Aorta (tissue), 5 donors: ENCODE results near the gene SNTA1. TPM values are rescaled to one million over a fixed set of nuclear protein-coding genes. Genes with fewer than 3 reads are reported as not detected.
A peak's percentile ranks its signal among the peaks of the same experiment; 100 is the strongest.
"Not testable (repeated sequence)": the region's sequence is repeated elsewhere in the genome, so short reads cannot be mapped to it uniquely, and the experiment has no call there.

Experiments
- ATAC-seq: fragments of 200-7000 bp; cut with Tn5 transposase; one replicate; pipeline ENCODE4 v1.9.1; 2022; ENCODE audit warnings: moderate library complexity; ENCODE audit not compliant: low FRiP score
- DNase-seq, 2 donors: peaks; one replicate each; pipeline ENCODE4 v3.0.0-alpha.2; 2020
- H3K27ac ChIP-seq, 2 donors: one replicate each; pipeline ENCODE4 v1.5.1; 2013; ENCODE audit warnings: low read length in 2 of 2, mild to moderate bottlenecking in 2 of 2, moderate library complexity in 2 of 2, control low read depth in 1 of 2, inconsistent platforms in 1 of 2, low read depth in 1 of 2
- H3K27me3 ChIP-seq, 2 donors: one replicate each; pipeline ENCODE4 v1.6.1; 2013; ENCODE audit warnings: control low read depth in 1 of 2, low read length in 1 of 2, mild to moderate bottlenecking in 1 of 2, moderate library complexity in 1 of 2; ENCODE audit not compliant: insufficient read depth in 2 of 2, control insufficient read depth in 1 of 2
- H3K36me3 ChIP-seq, 2 donors: one replicate each; pipeline ENCODE4 v1.6.1; 2013; ENCODE audit warnings: control low read depth in 1 of 2, low read length in 1 of 2, mild to moderate bottlenecking in 1 of 2; ENCODE audit not compliant: insufficient read depth in 2 of 2, control insufficient read depth in 1 of 2
- H3K4me1 ChIP-seq, 2 donors: one replicate each; pipeline ENCODE4 v1.6.1; 2013; ENCODE audit warnings: low read length in 2 of 2, control low read depth in 1 of 2, mild to moderate bottlenecking in 1 of 2, moderate library complexity in 1 of 2; ENCODE audit not compliant: insufficient read depth in 2 of 2, control insufficient read depth in 1 of 2
- H3K4me3 ChIP-seq, 2 donors: one replicate each; pipeline ENCODE4 v1.5.1; 2013; ENCODE audit warnings: low read length in 2 of 2, control low read depth in 1 of 2, mild to moderate bottlenecking in 1 of 2
- H3K9me3 ChIP-seq: one replicate; pipeline ENCODE4 v1.6.1; 2013; ENCODE audit warnings: mild to moderate bottlenecking, low read length; ENCODE audit not compliant: control insufficient read depth
- WGBS, 2 donors: extraction: QIAGEN DNeasy Blood & Tissue Kit; methylation state at CpG; one replicate each; pipeline ENCODE4 v1.1.7; 2013; 5-methylcytosine and 5-hydroxymethylcytosine counted together
- intact Hi-C, 2 donors: fragments of 100-400 bp; cut with DNase I; formaldehyde crosslinking; loops; one replicate each; pipeline versions ENCODE4 v1.14.2 to v1.15.0; 2022
- polyA plus RNA-seq, 2 donors: library from polyadenylated mRNA; stranded (reverse); fragments of 200-250 nt; gene quantifications; one replicate each; pipeline ENCODE4 v1.2.3, GENCODE V29; 2013
- total RNA-seq, 2 donors: library from RNA; stranded (reverse); fragmentation: NEBNext Ultra II Directional; extraction: Animal tissue kit (Norgen Biotek cat#: 25700); gene quantifications; one replicate each; pipeline ENCODE4 v1.2.1, GENCODE V29; 2021
- donor health status: healthy with polysubstance abuse.
- donor health status: Bipolar disorder and iron deficiency.
- donor health status: DM: no; HTN: no; CAD: no.
- donor health status: DM: no; HTN: no; CAD: no.
- donor health status: DM: yes; HTN: yes; CAD: no.

Gene SNTA1
- total and polyA plus RNA-seq, 4 donors, result 37.5 to 61.4 (median 44.8) TPM

- H3K4me3 ChIP-seq, H3K27me3 ChIP-seq, H3K4me1 ChIP-seq, H3K27ac ChIP-seq, H3K36me3 ChIP-seq, H3K9me3 ChIP-seq: not testable (repeated sequence)
- peak; percentile 85 to 93 for DNase-seq
- intact Hi-C loops, result loop anchor here in 1 of 2 donors (5.0 kb wide), 2 partner anchors 195 to 210 kb away; partner anchors contain the start of gene ACTL10
- ATAC-seq, result peak; percentile 87
- WGBS, 2 donors, result 29 to 31% methylated on average over 5 of the region's 6 CpGs
These were observed 13.5 kb upstream of the SNTA1 start for GRCh38 chr20:33456916-33457642.

- intact Hi-C loops, result loop anchor here in 1 of 2 donors (5.0 kb wide), 1 partner anchor 39 kb away; no protein-coding TSS in a partner anchor
- Histone ChIP-seq H3K27me3 (no peaks in the 10 kb centered on the region), H3K4me3 (no peak overlapping the region), H3K27ac (no peak overlapping the region), H3K9me3 (no peaks in the 10 kb centered on the region), H3K36me3 (no peaks in the 10 kb centered on the region), H3K4me1 (no peaks in the 10 kb centered on the region)
- 41 to 43% methylated on average over 4 of the region's 4 CpGs for WGBS, 2 donors
- ATAC-seq (no peak), DNase-seq (peak in 1 of 2 donors; percentile 56)
These were observed 7.3 kb upstream of the SNTA1 start for GRCh38 chr20:33450867-33451266.

DNA sequence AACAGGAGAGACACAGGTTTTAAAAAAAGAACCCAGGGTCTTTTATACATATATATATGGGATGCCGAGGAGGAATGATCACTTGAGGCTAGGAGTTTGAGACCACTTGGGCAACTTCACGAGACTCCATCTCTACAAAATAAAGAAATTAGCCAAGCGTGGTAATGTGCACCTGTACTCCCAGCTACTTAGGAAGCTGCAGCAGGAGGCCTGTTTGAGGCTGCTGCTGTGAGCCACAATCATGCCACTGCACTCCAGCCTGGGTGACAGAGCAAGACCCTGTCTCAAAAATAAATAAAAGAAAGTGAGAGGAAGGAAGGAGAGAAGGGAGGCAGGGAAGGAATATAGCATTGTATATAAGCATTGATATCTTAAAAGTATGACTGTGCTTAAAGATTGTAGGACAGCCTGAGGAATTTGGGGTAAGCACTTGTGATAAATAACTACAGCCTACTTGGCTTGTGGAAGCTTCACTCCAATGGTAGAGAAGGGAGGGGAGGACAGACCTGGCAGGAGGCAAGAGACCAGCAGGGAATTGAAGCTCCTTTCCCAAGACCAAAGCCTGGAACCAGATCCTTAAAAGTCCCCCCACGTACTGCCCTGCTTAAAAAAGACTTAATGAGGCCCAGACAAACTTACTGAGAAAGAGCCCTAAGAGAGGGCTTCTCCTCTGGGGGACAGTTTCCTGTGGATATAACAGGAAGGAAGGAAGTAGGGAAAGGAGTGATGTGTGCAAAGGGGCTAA, 2.5 kb upstream of the SNTA1 start:
- no peaks in the 10 kb centered on the region for H3K27me3 ChIP-seq
- no peak overlapping the region for H3K27ac ChIP-seq
- ATAC-seq (no peak), DNase-seq (no peak)
- WGBS, 2 donors, result 80 to 84% methylated on average over 4 of the region's 4 CpGs
- H3K9me3 ChIP-seq, result no peaks in the 10 kb centered on the region
- H3K4me1 ChIP-seq, result peaks cover 0 to 2% of the 10 kb centered on the region in 2 donors
- intact Hi-C loops, result loop anchor here (10.0 kb wide), 2 partner anchors 109 to 289 kb away; partner anchors contain the start of gene ZNF341 (in 1 of the 2)
- no peak overlapping the region for H3K4me3 ChIP-seq
- H3K36me3 ChIP-seq, result no peaks in the 10 kb centered on the region

DNA sequence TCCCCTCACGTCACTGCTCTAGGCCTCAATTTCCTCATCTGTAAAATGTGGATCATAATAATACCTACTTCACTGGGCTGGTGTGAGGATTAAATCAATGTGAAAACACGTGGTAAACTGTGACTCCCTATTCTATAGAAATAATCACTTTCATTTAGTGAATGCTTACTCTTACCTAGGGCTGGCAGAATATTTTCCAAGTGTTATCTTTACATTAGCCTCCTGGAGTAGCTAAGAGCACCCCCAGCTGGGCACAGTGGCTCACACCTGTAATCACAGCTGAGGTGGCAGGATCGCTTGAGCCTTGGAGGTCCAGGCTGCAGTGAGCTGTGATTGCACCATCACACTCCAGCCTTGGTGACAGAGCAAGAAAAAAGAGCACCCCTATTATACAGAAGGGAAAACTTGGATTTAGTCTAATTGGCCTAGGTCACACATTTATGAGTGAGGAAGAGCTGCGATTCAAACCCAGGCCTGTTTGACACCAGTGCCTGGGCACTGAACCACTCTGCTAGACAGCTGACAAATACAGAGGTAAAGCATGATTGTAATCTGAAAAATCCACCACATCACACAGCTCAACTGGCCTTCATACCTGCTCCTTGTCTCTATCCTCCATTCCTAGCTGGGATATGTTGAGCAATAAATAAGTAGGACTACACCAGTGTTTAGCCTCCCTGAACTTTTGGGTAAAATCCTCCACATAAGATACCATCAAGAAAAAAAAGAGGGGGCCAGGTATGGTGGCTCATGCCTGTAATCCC, 1.4 kb upstream of the SNTA1 start:
- H3K4me3 ChIP-seq, result no peak overlapping the region
- H3K36me3 ChIP-seq, result no peaks in the 10 kb centered on the region
- intact Hi-C loops, result loop anchor here (5.0 to 10.0 kb wide), 3 partner anchors 42 to 290 kb away; partner anchors contain the start of gene ZNF341 (in 1 of the 2)
- WGBS, 2 donors, result 44 to 47% methylated on average over 4 of the region's 4 CpGs
- H3K4me1 ChIP-seq, result peaks cover 0 to 2% of the 10 kb centered on the region in 2 donors
- ATAC-seq (no peak), DNase-seq (no peak)
- no peaks in the 10 kb centered on the region for H3K9me3 ChIP-seq
- H3K27me3 ChIP-seq, result no peaks in the 10 kb centered on the region
- H3K27ac ChIP-seq, result peak overlapping the region in 1 of 2 donors; percentile 12

GRCh38 chr20:33443006-33443511, 504 bp downstream of the SNTA1 start:
- peaks cover 0 to 2% of the 10 kb centered on the region in 2 donors for H3K4me1 ChIP-seq
- intact Hi-C loops, result loop anchor here (2.0 to 10.0 kb wide), 4 partner anchors 24 to 292 kb away; partner anchors contain the start of gene ZNF341 (in 1 of the 2)

DNA sequence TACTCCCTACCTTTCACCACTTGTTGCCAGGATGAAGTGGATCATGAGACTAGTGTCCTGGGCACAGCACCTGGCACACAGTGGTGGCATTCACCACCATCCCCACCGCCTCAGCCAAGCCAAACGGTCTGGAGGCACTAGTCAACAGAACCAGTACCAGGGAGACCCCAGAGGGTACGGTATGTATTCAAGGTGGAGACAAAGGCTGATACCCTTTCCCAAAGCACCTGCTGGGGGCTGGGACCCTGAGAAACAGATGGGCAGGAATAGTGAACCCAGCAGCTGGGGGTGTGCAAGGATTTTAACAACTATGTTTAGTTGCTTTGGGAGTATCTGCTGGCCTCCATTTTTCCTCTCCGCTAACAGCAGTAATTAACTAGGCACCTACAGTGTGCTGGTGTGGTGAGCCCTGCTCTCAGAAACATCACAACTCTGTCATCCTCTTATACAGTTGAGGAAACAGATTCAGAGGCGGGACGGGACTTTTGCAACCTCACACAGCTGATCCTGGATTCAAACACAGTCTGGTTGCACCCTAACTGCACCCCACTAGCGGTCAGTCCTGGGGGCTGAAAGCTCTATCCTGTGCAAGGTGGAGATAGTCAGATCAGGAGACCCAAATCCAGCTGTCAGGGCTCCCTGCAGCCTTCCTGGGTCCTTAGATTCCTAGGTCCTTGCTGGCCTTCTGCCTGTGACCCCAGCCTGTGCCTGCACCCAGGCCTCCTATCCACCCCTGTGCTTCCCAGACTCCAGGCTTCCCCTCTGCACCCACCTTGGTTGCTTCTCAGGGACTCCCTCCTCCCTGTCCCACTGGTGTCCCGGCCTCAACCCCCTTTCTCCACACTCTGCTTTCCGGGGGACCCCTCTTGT, 1.2 kb downstream of the SNTA1 start:
- Histone ChIP-seq H3K36me3 (no peaks in the 10 kb centered on the region), H3K4me3 (peak overlapping the region; percentile 54 to 84), H3K9me3 (no peaks in the 10 kb centered on the region), H3K27ac (peak overlapping the region in 1 of 2 donors; percentile 62), H3K4me1 (peaks cover 0 to 2% of the 10 kb centered on the region in 2 donors), H3K27me3 (no peaks in the 10 kb centered on the region)
- no peak for ATAC-seq
- 44 to 49% methylated on average over 9 of the region's 9 CpGs for WGBS, 2 donors
- DNase-seq, result no peak
- intact Hi-C loops, result loop anchor here (2.0 to 10.0 kb wide), 4 partner anchors 24 to 292 kb away; partner anchors contain the start of gene ZNF341 (in 1 of the 2)

More at GRCh38 chr20:33443006-33443511, 504 bp downstream of the SNTA1 start:
- WGBS, 2 donors, result 1% methylated on average over 37 to 45 of the region's 45 CpGs
- ATAC-seq (peak; percentile 1), DNase-seq (peak; percentile 60 to 84)
- Histone ChIP-seq H3K36me3 (no peaks in the 10 kb centered on the region), H3K4me3 (peak overlapping the region; percentile 54 to 84), H3K9me3 (no peaks in the 10 kb centered on the region), H3K27me3 (no peaks in the 10 kb centered on the region), H3K27ac (peak overlapping the region; percentile 46 to 62)

GRCh38 chr20:33441142-33441955, 2.2 kb downstream of the SNTA1 start:
- Histone ChIP-seq H3K4me3 (no peak overlapping the region), H3K9me3 (no peaks in the 10 kb centered on the region), H3K27me3 (no peaks in the 10 kb centered on the region), H3K36me3 (no peaks in the 10 kb centered on the region), H3K4me1 (peaks cover 0 to 2% of the 10 kb centered on the region in 2 donors), H3K27ac (peak overlapping the region in 1 of 2 donors; percentile 46)
- DNase-seq (no peak), ATAC-seq (no peak)
- intact Hi-C loops, result loop anchor here (5.0 to 10.0 kb wide), 3 partner anchors 46 to 293 kb away; partner anchors contain the start of gene ZNF341 (in 1 of the 2)
- 12 to 22% methylated on average over 7 of the region's 7 CpGs for WGBS, 2 donors
